Cortex of kidney (tissue), 1 donor: ENCODE data around the gene EXO1.

Source experiments
- DNase-seq: peaks from one replicate; lab custom pipeline; 2025; lab: John Stamatoyannopoulos, UW

EXO1 gene

DNA sequence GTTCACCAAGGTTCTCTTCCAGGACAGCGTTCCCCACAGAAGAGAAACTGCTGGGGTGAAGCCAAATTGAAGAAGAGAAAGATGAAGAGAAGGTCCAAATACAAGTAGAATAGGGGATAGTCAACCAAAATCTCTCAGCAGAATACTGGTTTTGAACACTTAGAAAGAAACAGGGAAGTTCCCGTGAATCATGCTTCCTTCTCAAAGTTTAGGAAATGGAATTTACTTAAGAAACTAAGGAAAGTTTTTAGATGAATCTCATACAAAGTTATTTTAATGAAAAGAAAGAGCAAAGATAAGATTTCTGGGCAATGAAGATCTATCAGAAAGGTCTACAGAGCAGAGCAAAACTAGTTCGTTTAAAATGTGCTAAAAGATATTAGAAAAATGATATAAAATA lies 43.3 kb downstream of the EXO1 start:
- no peak for DNase-seq

DNA sequence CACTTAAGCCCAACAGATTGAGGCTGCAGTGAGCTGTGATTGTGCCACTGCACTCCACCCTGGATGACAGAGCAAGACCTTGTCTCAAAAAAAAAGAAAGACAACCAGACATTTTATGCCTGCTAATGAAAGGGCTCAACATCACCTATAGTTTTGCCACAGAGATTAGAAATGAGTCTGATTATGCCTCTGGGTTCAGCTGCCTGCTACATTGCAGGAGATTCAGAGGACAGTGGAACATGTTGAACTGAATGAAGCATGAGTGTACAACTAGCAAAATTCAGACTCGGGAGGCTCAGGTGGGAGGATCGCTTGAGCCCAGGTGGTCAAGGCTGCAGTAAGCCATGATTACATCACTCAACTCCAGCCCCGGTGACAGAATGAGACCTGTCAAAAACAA lies 46.0 kb downstream of the EXO1 start:
- DNase-seq = no peak

DNA sequence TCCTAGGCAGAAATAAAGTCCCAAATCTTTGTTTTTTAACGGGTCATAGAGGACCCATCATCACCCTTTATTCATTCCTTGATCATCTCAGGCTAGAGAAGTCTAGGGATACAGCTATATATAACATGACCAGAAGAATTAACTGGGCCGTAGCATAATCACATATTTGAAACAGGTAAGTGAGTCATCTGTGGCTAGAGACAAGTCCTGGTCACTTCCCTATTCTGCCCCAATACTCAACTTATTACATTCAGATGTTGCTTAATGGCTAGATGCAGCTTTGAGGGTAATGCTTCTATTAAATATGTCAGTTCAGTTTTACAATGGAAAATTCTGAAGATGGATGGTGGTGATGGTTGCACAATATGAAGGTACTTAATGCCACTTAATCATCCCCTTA lies 47.0 kb downstream of the EXO1 start:
- DNase-seq = no peak

GRCh38 chr1:241896670-241896962 lies 48.6 kb downstream of the EXO1 start:
- DNase-seq = no peak

DNA sequence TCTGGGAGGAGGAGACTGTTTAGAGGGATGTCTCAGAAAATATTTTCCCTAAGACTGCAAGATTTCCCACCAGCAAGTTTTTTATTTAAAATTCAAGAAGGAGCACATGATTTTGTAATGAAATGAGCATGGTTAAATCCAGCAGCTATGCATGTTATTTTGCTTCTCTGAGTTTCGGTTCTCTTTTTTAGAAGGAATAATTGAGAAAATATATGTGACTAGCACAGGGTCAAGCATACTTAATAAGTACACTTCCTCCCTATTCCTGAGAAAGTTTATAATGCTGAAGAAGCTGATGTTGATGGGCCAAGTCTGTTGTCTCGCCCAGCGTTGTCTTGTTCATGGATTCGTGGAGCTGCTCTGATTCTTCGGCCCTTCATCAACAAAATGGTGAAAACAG lies 51.2 kb downstream of the EXO1 start:
- no peak for DNase-seq

GRCh38 chr1:241900381-241900780 lies 52.4 kb downstream of the EXO1 start:
- DNase-seq = no peak

DNA sequence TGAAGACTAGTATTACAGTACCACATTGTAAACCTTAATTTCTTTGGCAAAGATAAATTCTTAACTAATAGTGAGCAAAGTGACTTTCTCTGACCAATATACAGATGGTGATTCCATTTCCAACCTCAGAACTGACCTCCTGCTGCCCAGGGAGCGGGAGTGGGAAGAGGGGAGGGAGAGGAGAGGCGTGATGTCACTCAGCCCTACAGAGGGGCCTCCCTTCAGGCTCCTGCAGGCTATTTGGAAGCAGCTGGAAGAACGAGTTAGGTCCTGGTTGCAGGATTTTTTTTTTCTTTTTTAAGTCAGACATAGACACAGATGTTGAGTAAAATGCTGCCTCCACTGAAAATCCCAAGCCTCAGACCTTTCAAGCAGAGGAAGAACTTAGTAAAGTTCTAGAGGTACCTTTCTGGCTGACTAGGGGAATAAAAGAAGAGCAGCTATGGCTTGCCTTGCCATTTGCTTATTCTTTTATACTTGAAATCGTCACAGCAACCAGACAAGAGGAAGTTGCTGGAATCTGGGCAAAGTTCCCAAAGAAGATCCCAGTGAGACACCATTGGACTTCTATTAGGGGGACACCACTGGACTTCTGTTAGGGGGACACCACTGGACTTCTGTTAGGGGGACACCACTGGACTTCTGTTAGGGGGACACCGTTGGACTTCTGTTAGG lies 54.5 kb downstream of the EXO1 start:
- DNase-seq = no peak

GRCh38 chr1:241916196-241916595 lies 68.2 kb downstream of the EXO1 start:
- DNase-seq = no peak

DNA sequence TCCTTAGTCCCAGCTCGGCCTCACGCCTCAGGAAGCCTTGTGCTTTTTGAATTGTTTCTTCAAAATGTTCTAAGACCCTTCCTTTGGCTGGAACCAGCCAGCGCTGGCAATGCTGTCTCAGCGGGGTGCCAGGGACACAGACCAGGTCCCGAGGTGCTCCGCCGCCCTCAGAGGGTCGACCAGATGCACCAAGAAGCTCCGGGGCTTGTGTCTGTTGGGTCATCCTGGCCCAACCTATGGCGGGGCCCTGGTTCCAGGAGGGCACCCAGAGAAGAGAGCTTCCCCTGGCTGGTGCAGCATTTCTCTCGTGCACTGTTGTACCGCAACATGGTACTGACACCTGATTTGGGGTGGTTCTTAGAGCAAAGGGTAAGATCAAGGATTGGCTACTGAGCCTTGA lies 69.5 kb downstream of the EXO1 start:
- DNase-seq = no peak

DNA sequence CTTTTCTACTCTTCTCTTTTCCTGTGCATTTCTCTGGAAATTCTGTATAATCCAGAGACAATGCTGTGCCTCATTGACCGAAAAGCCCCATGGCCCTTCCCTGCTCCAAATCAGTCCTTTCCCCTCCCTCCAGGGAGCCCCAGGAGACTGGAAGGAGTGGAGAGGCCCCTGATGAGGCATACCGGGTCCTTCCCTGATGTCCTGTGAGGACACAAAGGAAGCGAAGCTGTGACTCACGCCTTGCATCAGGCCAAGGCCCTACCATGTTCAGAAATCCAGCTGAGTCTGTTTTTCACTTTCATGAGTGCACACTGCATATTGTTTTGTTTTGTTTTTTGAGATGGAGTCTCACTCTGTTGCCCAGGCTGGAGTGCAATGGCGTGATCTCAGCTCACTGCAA lies 70.9 kb downstream of the EXO1 start:
- DNase-seq = no peak

- no peak for DNase-seq
These were observed 76.2 kb downstream of the EXO1 start for GRCh38 chr1:241924080-241924808.

DNA sequence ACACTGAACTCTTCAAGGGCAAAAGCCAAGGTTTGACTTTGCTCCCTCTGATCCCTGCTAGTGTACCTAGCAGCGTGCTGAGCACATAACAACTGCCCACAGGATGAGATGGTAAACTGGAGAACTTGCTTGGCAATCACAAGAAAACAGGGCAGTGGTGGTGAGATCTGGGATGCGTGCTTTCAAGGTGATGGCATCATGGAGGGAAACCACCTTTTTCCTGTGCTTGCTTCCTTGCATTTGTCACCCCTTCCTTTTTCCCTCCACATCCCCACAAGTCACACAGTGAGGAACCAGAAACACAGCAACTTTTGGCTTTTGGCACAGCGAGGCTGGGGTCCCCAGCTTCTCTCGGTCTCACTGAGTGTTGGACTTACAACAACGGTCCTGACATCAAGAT lies 78.1 kb downstream of the EXO1 start:
- DNase-seq = no peak

DNA sequence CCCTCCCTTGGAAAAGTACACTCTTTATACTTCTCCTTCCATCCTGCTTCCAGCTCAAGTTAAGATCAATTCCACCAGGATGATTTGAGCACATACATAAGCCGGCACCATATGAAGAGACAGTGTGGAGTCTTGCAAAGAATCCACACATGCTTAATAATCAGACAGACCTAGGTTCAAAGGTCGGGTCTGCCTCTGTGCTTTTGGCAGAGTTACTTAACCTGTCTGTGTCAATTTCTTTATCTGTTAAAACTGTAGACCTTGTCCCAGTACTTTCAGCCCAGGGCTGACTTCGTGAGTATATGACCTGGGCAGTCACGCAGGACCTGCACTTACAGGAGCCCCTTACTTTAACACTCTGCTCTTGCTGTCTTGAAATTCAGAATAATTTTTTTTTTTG lies 79.3 kb downstream of the EXO1 start:
- DNase-seq = no peak

DNA sequence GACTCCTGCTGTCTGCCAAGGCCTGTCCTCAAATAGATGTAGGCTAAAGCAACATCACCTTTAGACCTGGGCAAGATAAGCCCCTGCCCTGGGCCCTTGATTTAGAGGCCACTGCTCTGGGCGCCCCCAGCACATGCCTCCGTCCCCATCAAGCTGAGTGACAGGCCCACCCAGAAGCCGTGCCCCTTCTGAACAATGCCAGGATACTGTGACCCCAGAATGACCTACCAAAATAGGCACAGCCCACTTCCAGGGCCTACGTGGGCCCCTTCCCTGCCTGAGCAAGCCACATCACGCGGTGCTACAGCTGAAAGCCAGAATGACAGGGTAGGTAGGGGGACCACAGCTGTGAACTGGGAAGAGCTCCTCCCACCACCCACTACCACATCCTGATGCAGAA lies 84.8 kb downstream of the EXO1 start:
- DNase-seq = no peak

DNA sequence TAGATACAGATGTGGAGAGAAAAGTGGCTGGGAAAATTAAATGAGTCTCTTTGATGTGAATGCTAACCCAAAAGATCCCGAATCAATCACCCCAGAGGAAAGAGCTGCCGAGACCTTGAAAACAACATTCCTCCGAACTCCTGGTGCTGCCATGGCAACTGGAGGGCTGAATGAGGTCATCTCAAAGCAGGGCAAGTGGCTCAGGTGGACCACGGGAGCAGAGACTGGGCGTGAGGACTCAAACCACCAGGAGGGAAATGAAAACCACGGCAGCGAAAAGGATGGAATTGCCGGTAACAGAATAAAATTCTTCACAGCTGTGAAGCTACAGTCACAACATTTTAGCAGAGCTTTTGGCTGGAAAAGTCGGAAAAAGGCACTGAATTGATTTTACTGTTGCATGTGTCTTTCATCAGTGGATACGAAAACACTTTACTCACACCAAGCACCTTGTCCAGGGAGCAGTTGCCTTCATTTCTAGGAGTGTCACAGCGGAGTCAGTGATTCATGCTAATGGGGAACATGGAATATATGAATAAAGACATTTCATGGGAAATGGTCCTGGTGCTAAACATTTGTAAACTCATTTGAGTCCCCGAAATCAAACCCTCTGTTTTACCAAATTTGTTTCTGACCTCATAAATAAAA lies 86.3 kb downstream of the EXO1 start:
- no peak for DNase-seq

GRCh38 chr1:241934866-241935265 lies 86.9 kb downstream of the EXO1 start:
- no peak for DNase-seq
